ENCODE measurements around the gene FOXP2. TPM values are rescaled to one million over a fixed set of nuclear protein-coding genes. Genes with fewer than 3 reads are reported as not detected.
A peak's percentile ranks its signal among the peaks of the same experiment; 100 is the strongest.

Gene FOXP2
- total and polyA plus RNA-seq, 9 donors, result 5.0 to 26.5 (median 15.0) TPM

GRCh38 chr7:114419441-114420272 is 5.0 kb downstream of the FOXP2 start:
- no peak overlapping the region for H3K27ac ChIP-seq
- no peak for DNase-seq
- TF ChIP-seq CTCF (IDR thresholded peaks at IDR 0.05) (no peak), EP300 (IDR thresholded peaks at IDR 0.05) (no peak), POLR2A (IDR thresholded peaks at IDR 0.05) (no peak)
- no peak overlapping the region for H3K4me3 ChIP-seq
- no peaks in the 10 kb centered on the region for H3K36me3 ChIP-seq
- WGBS, 3 donors, result 93 to 94% (median 93%) methylated on average over 8 of the region's 8 CpGs
- H3K9me3 ChIP-seq, result no peaks in the 10 kb centered on the region
- H3K4me1 ChIP-seq (ENCODE audit: insufficient read depth), result no peaks in the 10 kb centered on the region
- intact Hi-C loops (cut with DNase I), result loop anchor here in 1 of 4 donors (10.0 kb wide), 1 partner anchor 335 kb away; no protein-coding TSS in a partner anchor
- no peaks in the 10 kb centered on the region for H3K27me3 ChIP-seq

- no peaks in the 10 kb centered on the region for H3K9me3 ChIP-seq
- H3K36me3 ChIP-seq, result no peaks in the 10 kb centered on the region
- no peaks in the 10 kb centered on the region for H3K27me3 ChIP-seq
- no peak for TF ChIP-seq CTCF (IDR thresholded peaks at IDR 0.05)
- no peak for TF ChIP-seq POLR2A (IDR thresholded peaks at IDR 0.05)
- TF ChIP-seq EP300 (IDR thresholded peaks at IDR 0.05), result no peak
- H3K4me1 ChIP-seq (ENCODE audit: insufficient read depth), result no peaks in the 10 kb centered on the region
- H3K27ac ChIP-seq, result no peak overlapping the region
- H3K4me3 ChIP-seq, result no peak overlapping the region
- no peak for DNase-seq
- intact Hi-C loops (cut with DNase I), result no loop called here
- 87 to 88% (median 87%) methylated on average over 7 of the region's 7 CpGs for WGBS, 3 donors
These were observed 8.2 kb downstream of the FOXP2 start for GRCh38 chr7:114422507-114423501.

DNA sequence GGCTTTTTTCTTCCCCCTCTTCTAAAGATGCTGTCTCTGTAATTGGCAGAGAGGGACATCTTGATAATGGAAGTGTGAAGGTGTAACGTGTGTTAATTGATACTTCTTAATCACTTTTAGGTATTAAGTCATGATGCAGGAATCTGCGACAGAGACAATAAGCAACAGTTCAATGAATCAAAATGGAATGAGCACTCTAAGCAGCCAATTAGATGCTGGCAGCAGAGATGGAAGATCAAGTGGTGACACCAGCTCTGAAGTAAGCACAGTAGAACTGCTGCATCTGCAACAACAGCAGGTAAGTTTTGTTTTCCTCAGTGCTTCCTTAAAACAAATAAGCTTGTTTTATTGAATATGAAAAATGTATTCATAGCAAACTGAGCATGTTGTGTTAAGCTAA is 11.8 kb downstream of the FOXP2 start:
- TF ChIP-seq EP300 (IDR thresholded peaks at IDR 0.05) (no peak), CTCF (IDR thresholded peaks at IDR 0.05) (no peak), POLR2A (IDR thresholded peaks at IDR 0.05) (no peak)
- no peaks in the 10 kb centered on the region for H3K4me1 ChIP-seq (ENCODE audit: insufficient read depth)
- H3K27me3 ChIP-seq, result no peaks in the 10 kb centered on the region
- DNase-seq, result no peak
- H3K9me3 ChIP-seq, result no peaks in the 10 kb centered on the region
- intact Hi-C loops (cut with DNase I), result no loop called here
- no peaks in the 10 kb centered on the region for H3K36me3 ChIP-seq
- H3K27ac ChIP-seq, result no peak overlapping the region
- no peak overlapping the region for H3K4me3 ChIP-seq
- 84 to 90% (median 87%) methylated on average over 2 of the region's 2 CpGs for WGBS, 3 donors

GRCh38 chr7:114426824-114427223 is 12.2 kb downstream of the FOXP2 start:
- intact Hi-C loops (cut with DNase I), result no loop called here
- DNase-seq, result no peak
- TF ChIP-seq EP300 (IDR thresholded peaks at IDR 0.05) (no peak), CTCF (IDR thresholded peaks at IDR 0.05) (peak in 1 of 3 donors; percentile 10), POLR2A (IDR thresholded peaks at IDR 0.05) (no peak)
- no peaks in the 10 kb centered on the region for H3K4me1 ChIP-seq (ENCODE audit: insufficient read depth)
- H3K4me3 ChIP-seq, result no peak overlapping the region
- H3K9me3 ChIP-seq, result no peaks in the 10 kb centered on the region
- H3K27ac ChIP-seq, result no peak overlapping the region
- H3K27me3 ChIP-seq, result no peaks in the 10 kb centered on the region
- H3K36me3 ChIP-seq, result no peaks in the 10 kb centered on the region
- WGBS, 3 donors, result 56 to 57% (median 56%) methylated on average over 4 of the region's 4 CpGs

Measured in ovary (tissue), 9 donors.